Osteocyte (in vitro differentiated cells): Measurements from ENCODE around the gene ZNF549. TPM values are rescaled to one million over a fixed set of nuclear protein-coding genes. Genes with fewer than 3 reads are reported as not detected.
"Not testable (repeated sequence)": the region's sequence is repeated elsewhere in the genome, so short reads cannot be mapped to it uniquely, and the experiment has no call there.

Source experiments
- DNase-seq: peaks from one replicate; pipeline ENCODE4 v3.0.0; 2021; ENCODE audit warnings: mixed read lengths; ENCODE audit not compliant: unreplicated experiment; ENCODE audit errors: extremely low spot score
- H3K27ac Mint-ChIP-seq: one replicate; pipeline ENCODE4 v1.8.0; 2021; ENCODE audit warnings: mild to moderate bottlenecking, mixed read lengths; ENCODE audit not compliant: unreplicated experiment
- H3K27me3 Mint-ChIP-seq: one replicate; pipeline ENCODE4 v1.8.0; 2021; ENCODE audit warnings: mixed read lengths; ENCODE audit not compliant: unreplicated experiment
- H3K36me3 Mint-ChIP-seq: one replicate; pipeline ENCODE4 v1.8.0; 2021; ENCODE audit warnings: mixed read lengths; ENCODE audit not compliant: unreplicated experiment
- H3K4me1 Mint-ChIP-seq: one replicate; pipeline ENCODE4 v1.8.0; 2021; ENCODE audit warnings: mixed read lengths; ENCODE audit not compliant: unreplicated experiment
- H3K4me3 Mint-ChIP-seq: one replicate; pipeline ENCODE4 v1.8.0; 2021; ENCODE audit warnings: mild to moderate bottlenecking, moderate library complexity, mixed read lengths; ENCODE audit not compliant: unreplicated experiment
- H3K9me3 Mint-ChIP-seq: one replicate; pipeline ENCODE4 v1.8.0; 2021; ENCODE audit warnings: mixed read lengths; ENCODE audit not compliant: unreplicated experiment
- CTCF ChIP-seq: fragments of 200-600 bp; sonication (generic); IDR thresholded peaks from 2 replicates; pipeline ENCODE4 v1.5.0; 2021; ENCODE audit warnings: antibody characterized with exemption, mild to moderate bottlenecking, moderate library complexity
- total RNA-seq: library from RNA; stranded (reverse); gene quantifications from 2 replicates; pipeline ENCODE4 v1.2.1, GENCODE V29; 2021

Gene ZNF549
- total RNA-seq, 1 donor from 2014 or later, result 7.3 TPM

- no peak for TF ChIP-seq CTCF
- H3K9me3 Mint-ChIP-seq, result peaks cover 55% of the 10 kb centered on the region
- no peak for DNase-seq
- H3K27me3 Mint-ChIP-seq, result no peaks in the 10 kb centered on the region
- H3K4me1 Mint-ChIP-seq, result no peaks in the 10 kb centered on the region
- H3K27ac Mint-ChIP-seq, result no peak overlapping the region
- peaks cover 62% of the 10 kb centered on the region for H3K36me3 Mint-ChIP-seq
- no peak overlapping the region for H3K4me3 Mint-ChIP-seq
Measured at GRCh38 chr19:57511484-57511883, 15.7 kb upstream of the ZNF549 start.

GRCh38 chr19:57512845-57513244, 14.3 kb upstream of the ZNF549 start:
- Mint-ChIP-seq H3K4me3 (no peak overlapping the region), H3K36me3 (peaks cover 54% of the 10 kb centered on the region), H3K9me3 (peaks cover 59% of the 10 kb centered on the region)

GRCh38 chr19:57515255-57515654, 11.9 kb upstream of the ZNF549 start:
- DNase-seq, result peak; percentile 42
- Mint-ChIP-seq H3K9me3 (peaks cover 48% of the 10 kb centered on the region), H3K36me3 (peaks cover 35% of the 10 kb centered on the region), H3K4me3 (no peak overlapping the region), H3K27ac (no peak overlapping the region), H3K4me1 (no peaks in the 10 kb centered on the region), H3K27me3 (no peaks in the 10 kb centered on the region)
- no peak for TF ChIP-seq CTCF

More at GRCh38 chr19:57512845-57513244, 14.3 kb upstream of the ZNF549 start:
- TF ChIP-seq CTCF, result no peak
- H3K27ac Mint-ChIP-seq, result no peak overlapping the region
- H3K4me1 Mint-ChIP-seq, result no peaks in the 10 kb centered on the region
- DNase-seq, result peak; percentile 67
- no peaks in the 10 kb centered on the region for H3K27me3 Mint-ChIP-seq

GRCh38 chr19:57518021-57518420, 9.1 kb upstream of the ZNF549 start:
- not testable (repeated sequence) for H3K27me3 Mint-ChIP-seq, H3K4me1 Mint-ChIP-seq, H3K27ac Mint-ChIP-seq, H3K4me3 Mint-ChIP-seq
- peaks cover 53% of the 10 kb centered on the region for H3K9me3 Mint-ChIP-seq
- H3K36me3 Mint-ChIP-seq, result peaks cover 27% of the 10 kb centered on the region
- peak; percentile 23 for DNase-seq

- Mint-ChIP-seq H3K27me3 (no peaks in the 10 kb centered on the region), H3K27ac (no peak overlapping the region), H3K4me3 (no peak overlapping the region), H3K36me3 (peaks cover 97% of the 10 kb centered on the region), H3K9me3 (peaks cover 69% of the 10 kb centered on the region), H3K4me1 (no peaks in the 10 kb centered on the region)
- no peak for TF ChIP-seq CTCF
- DNase-seq, result no peak
Measured at GRCh38 chr19:57537953-57538547, 10.9 kb downstream of the ZNF549 start.
